GM18873 (cell line): ENCODE data around the gene NR1D1.

Experiments used
- ATAC-seq: cut with Tn5 transposase; IDR thresholded peaks from one replicate; pipeline ENCODE4 v1.9.1; 2021; ENCODE audit warnings: mild to moderate bottlenecking, moderate library complexity, moderate number of reproducible peaks; ENCODE audit not compliant: unreplicated experiment, low FRiP score

The NR1D1 gene

DNA sequence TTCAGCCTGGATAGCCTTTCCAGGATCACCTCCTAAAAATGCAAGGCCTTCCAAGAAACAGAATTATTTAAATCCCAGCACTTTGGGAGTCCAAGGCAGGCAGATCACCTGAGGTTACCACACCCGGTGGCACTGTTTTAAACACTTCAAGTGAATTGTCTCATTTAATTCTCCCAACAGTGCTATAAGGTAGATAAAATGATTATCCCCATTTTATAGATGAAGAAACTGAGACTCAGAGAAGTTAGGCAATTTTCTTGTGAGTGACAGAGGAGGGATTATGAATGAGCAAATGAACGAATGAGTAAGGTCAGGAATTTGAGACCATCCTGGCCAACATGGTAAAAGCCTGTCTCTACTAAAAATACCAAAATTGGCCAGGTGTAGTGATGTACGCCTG, 20.8 kb downstream of the NR1D1 start:
- ATAC-seq: no peak

GRCh38 chr17:40076591-40076990, 23.8 kb downstream of the NR1D1 start:
- no peak for ATAC-seq

- ATAC-seq: no peak
Observed at GRCh38 chr17:40075942-40076498, 24.4 kb downstream of the NR1D1 start.

GRCh38 chr17:40075201-40075941, 25.0 kb downstream of the NR1D1 start:
- ATAC-seq: no peak

GRCh38 chr17:40074871-40075200, 25.6 kb downstream of the NR1D1 start:
- ATAC-seq: no peak

- no peak for ATAC-seq
Observed at GRCh38 chr17:40074175-40074512, 26.2 kb downstream of the NR1D1 start.

DNA sequence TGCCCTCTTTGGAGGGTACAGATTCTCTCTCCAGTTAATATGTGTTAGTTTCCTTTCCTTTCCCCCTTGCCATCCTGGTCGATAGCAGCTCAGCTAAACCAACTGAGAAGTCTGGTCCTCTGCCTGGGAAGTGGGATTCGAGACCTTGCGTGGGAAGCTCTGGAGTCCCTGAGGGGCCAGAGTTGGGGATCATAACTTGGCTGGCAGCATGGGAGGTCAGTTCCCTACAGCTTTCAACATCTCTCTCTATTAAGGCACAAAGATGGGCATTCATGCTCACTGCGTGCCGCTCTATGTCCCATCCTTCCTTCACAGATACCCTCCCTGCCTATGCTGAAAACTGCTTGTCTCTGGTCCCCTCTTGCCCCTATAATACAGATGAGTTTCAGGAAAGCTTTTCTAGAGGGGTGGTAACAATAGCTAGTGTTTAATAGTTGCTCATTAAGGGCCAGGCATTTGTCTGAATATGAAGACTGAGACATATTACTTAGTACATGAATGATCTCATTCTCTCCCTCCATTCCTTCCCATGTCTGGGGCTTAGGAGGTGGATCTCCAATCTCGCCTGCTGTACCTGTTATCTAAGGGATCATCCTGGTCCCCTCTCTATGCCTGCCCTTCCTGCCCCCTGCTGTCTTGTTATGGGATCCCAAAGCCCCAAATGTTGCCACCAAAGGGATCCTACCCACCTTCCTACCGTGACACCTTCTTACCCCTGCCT, 26.8 kb downstream of the NR1D1 start:
- ATAC-seq: no peak

DNA sequence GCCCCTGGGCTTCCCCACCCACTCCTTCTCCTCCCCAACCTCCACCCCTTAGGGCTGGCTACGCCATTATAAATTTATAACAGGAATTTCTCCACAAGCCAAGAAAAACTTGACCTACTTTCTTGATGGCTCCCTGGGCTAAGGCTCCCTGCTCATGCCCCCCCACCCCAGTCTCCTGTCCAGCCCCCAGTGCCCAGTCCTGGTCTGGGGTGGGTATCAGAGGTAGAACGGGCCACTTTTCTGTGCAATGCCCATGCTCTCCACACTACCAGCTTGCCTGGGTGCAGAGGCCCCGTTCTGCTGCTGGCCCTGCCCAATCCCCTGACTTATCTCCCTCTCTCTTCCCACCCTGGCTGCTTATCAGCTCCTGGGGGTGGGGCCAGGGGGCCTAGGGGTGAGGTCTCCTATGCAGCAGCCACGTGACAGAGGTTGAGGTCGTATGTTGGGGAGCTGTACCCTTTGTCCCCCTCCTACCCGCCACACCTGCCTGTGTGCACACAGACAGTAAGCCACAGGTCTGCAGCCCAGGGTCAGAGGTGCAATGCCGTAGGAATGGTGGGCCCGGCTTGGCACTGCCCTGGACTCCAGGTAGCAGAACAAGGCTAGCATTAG, 27.5 kb downstream of the NR1D1 start:
- no peak for ATAC-seq

GRCh38 chr17:40072040-40072734, 28.2 kb downstream of the NR1D1 start:
- ATAC-seq: no peak

DNA sequence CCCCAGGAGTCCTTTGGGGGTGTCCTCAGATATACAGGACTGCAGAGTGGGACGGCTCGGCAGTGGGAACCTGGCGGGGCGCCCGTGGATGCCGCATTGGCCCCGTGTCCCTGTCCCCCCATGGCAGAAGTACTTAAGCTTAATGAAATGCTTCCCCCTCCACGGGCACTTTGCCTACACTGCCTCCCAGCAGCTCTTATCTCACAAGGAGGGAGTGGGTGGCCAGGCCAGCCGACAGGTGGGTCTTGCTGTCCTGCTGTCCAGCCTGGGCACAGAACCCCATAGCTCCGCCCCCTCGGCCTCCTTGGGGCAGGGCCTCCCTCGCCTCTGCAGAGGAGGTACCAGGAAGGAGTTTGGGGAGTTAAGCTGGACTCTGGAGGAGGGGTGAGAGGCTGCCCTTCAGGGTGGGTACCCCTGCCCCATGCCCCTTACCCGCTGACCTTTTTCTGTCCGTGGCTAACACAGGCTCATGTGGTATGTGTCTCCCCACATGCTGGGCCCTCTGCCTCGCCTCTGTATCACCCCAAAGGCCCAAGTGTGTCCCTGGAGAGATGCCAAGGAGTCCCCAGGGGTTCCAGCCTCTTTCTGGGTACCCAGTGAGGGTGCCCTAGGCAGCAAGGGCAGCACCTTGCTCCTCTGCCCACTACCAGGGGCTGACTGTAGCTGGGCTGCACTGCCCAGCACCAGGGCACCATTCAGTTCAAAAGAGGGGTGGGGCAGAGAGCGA, 28.9 kb downstream of the NR1D1 start:
- ATAC-seq: no peak

- ATAC-seq: no peak
Observed at GRCh38 chr17:40070709-40071312, 29.6 kb downstream of the NR1D1 start.

- ATAC-seq: no peak
Observed at GRCh38 chr17:40069751-40070708, 30.4 kb downstream of the NR1D1 start.

GRCh38 chr17:40068917-40069750, 31.3 kb downstream of the NR1D1 start:
- ATAC-seq: no peak

DNA sequence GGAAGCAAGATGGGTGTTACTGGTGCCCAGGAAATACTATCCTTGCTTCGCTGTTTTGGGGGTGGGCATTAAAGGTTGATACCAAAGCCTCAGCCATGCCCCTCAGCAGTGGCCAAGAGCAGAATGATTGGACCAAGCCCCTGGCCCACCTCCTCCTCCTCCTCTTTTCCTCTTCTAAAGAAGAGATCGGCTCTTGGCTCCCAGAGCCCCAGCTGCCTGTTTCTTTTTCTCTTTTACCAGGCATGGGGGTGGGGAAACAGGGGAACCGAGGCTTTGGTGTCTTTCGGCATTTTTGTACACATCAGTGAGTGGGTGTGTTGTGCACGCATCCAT, 31.8 kb downstream of the NR1D1 start:
- no peak for ATAC-seq

GRCh38 chr17:40068129-40068581, 32.2 kb downstream of the NR1D1 start:
- no peak for ATAC-seq

DNA sequence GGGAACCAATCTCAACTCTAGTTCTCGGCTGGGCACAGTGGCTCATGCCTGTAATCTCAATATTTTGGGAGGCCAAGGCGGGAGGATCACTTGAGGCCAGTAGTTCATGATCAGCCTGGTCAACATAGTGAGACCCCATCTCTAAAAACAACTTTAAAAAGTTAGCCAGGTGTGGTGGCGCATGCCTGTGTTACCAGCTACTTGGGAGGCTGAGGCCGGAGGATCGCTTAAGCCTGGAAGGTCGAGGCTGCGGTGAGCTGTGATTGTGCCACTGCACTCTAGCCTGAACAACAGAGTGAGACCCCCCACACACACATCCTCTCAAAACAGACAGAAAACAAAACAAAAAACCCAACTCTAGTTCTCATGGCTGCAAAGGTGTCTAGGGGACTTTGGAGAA, 32.7 kb downstream of the NR1D1 start:
- no peak for ATAC-seq

GRCh38 chr17:40065769-40066510, 34.4 kb downstream of the NR1D1 start:
- ATAC-seq: no peak
